ENCODE data around the gene ACBD4.

Gene ACBD4

DNA sequence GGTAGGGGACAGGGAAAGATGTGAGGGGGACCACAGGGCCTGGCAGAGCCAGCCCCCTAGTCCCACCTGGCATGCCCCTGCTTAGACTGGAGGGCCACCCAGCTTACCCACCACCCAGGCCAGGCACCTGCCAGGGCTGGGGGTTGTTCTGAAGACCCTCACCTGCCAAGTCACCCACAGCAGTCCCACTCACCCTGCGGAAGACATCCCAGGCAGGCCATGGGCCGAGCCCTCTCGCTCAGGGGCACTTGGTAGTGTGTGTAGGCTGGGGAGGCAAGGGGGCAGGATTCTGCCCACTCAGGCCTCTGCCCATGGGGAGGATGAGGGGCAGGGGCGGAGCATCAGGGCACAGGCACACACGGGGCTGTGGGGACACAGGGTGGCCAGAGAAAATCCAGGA is 7.2 kb upstream of the ACBD4 start:
- peak overlapping the region; percentile 84 for H3K27ac ChIP-seq
- H3K9me3 ChIP-seq (ENCODE audit: severe bottlenecking): no peaks in the 10 kb centered on the region
- H3K27me3 ChIP-seq (ENCODE audit: insufficient read depth, low read depth, severe bottlenecking): no peaks in the 10 kb centered on the region
- no peak overlapping the region for H3K4me3 ChIP-seq (ENCODE audit: low read depth, low read length)
- H3K36me3 ChIP-seq: peaks cover 4% of the 10 kb centered on the region; the same call in 1 of the 2 replicates
- DNase-seq: no peak
- TF ChIP-seq, protein P1, sequence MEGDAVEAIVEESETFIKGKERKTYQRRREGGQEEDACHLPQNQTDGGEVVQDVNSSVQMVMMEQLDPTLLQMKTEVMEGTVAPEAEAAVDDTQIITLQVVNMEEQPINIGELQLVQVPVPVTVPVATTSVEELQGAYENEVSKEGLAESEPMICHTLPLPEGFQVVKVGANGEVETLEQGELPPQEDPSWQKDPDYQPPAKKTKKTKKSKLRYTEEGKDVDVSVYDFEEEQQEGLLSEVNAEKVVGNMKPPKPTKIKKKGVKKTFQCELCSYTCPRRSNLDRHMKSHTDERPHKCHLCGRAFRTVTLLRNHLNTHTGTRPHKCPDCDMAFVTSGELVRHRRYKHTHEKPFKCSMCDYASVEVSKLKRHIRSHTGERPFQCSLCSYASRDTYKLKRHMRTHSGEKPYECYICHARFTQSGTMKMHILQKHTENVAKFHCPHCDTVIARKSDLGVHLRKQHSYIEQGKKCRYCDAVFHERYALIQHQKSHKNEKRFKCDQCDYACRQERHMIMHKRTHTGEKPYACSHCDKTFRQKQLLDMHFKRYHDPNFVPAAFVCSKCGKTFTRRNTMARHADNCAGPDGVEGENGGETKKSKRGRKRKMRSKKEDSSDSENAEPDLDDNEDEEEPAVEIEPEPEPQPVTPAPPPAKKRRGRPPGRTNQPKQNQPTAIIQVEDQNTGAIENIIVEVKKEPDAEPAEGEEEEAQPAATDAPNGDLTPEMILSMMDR (IDR thresholded peaks at IDR 0.05; ENCODE audit: low read depth, low read length): no peak

DNA sequence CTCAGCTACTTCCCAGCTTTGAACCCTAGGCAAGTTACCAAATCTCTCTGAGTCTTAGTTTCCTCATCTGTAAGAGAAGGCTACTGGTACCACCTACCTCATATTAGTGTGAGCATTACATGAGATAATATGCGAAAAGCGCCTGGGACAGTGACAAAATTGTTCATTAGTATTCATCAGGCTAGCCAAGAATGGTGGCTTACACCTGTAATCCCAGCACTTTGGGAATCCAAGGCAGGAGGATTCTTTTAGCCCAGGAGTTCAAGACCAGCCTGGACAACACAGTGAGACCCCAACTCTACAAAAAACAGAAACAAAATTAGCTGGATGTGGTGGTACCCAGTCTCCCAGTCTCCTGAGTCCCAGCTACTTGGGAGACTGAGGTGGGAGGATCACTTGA is 6.5 kb upstream of the ACBD4 start:
- TF ChIP-seq, protein P1 (IDR thresholded peaks at IDR 0.05; ENCODE audit: low read depth, low read length): no peak
- Histone ChIP-seq H3K36me3 (peaks cover 4% of the 10 kb centered on the region; the same call in 1 of the 2 replicates), H3K27me3 (ENCODE audit: insufficient read depth, low read depth, severe bottlenecking) (no peaks in the 10 kb centered on the region), H3K4me3 (ENCODE audit: low read depth, low read length) (no peak overlapping the region), H3K9me3 (ENCODE audit: severe bottlenecking) (no peaks in the 10 kb centered on the region), H3K27ac (peak overlapping the region; percentile 84)
- no peak for DNase-seq

DNA sequence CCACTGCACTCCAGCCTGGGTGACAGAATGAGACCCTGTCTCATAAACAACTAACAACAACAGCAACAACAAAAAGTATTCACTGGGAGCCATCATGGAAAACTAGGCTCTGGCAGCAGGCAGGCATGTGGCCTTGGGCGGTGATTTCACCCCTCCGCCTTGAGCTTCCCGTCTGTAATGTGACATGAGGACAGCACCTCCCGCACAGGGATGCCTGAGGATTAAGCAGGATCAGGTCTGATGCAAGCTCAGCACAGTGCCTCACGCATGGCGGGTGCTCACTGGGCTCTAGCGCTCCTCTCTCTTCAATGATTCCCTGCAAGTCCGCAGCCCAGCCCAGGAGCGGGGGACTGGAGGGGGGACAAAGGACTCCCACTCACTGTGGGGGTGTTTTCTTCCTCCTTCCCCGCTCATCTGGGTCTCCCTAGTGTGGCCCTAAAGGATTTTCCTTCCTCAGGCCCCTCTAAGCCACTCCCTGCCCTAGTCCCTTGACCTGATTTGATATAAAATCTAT is 6.0 kb upstream of the ACBD4 start:
- Histone ChIP-seq H3K27ac (peak overlapping the region; percentile 84), H3K4me3 (ENCODE audit: low read depth, low read length) (peak overlapping the region; percentile 21; the same call in 1 of the 2 replicates)
- peak; percentile 98 for DNase-seq

DNA sequence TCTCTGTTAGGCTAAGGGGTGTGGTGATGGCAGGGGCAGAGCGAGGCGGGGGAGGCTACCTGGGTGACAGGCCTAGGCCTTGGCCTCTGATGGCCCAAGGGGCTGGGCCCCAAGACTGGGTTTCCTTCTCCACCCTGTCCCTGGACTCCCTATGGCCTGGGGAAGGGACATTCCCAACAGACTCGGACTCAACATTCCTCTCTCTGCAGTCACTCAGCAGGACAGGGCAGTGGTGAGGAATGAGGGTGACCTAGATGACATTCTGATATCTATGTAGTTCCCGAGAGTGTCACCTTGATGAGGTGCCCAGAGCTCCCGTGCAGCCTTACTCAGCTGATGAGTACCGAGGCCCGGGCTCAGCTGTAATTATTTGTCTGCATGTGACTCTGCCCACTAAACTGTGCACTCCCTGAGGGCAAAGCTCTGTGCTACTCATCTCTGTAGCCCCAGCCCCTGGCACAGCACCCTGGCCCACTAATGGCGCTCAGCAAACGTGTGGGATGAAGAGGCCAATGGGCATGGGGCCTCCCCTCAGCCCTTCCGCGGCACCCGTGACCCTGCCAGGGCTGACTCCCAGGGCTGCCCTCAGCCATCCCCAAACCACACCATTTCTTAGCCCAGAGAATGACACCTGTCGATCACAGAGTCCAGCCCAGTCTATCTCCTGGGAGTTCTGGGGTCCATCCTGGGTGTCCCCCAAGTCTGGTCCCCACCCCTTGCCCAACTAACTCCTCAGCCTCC is 5.4 kb upstream of the ACBD4 start:
- Histone ChIP-seq H3K27ac (peak overlapping the region; percentile 84), H3K36me3 (peaks cover 4% of the 10 kb centered on the region; the same call in 1 of the 2 replicates), H3K9me3 (ENCODE audit: severe bottlenecking) (no peaks in the 10 kb centered on the region), H3K27me3 (ENCODE audit: insufficient read depth, low read depth, severe bottlenecking) (no peaks in the 10 kb centered on the region), H3K4me3 (ENCODE audit: low read depth, low read length) (peak overlapping the region; percentile 21; the same call in 1 of the 2 replicates)
- no peak for DNase-seq
- TF ChIP-seq, protein P1 (IDR thresholded peaks at IDR 0.05; ENCODE audit: low read depth, low read length): no peak

More for the DNA sequence above, 6.0 kb upstream of the ACBD4 start:
- Histone ChIP-seq H3K9me3 (ENCODE audit: severe bottlenecking) (no peaks in the 10 kb centered on the region), H3K36me3 (peaks cover 4% of the 10 kb centered on the region; the same call in 1 of the 2 replicates), H3K27me3 (ENCODE audit: insufficient read depth, low read depth, severe bottlenecking) (no peaks in the 10 kb centered on the region)
- TF ChIP-seq, protein P1 (IDR thresholded peaks at IDR 0.05; ENCODE audit: low read depth, low read length): 0 out of 2 replicates have a peak, but pooled peaks have one; percentile 0

DNA sequence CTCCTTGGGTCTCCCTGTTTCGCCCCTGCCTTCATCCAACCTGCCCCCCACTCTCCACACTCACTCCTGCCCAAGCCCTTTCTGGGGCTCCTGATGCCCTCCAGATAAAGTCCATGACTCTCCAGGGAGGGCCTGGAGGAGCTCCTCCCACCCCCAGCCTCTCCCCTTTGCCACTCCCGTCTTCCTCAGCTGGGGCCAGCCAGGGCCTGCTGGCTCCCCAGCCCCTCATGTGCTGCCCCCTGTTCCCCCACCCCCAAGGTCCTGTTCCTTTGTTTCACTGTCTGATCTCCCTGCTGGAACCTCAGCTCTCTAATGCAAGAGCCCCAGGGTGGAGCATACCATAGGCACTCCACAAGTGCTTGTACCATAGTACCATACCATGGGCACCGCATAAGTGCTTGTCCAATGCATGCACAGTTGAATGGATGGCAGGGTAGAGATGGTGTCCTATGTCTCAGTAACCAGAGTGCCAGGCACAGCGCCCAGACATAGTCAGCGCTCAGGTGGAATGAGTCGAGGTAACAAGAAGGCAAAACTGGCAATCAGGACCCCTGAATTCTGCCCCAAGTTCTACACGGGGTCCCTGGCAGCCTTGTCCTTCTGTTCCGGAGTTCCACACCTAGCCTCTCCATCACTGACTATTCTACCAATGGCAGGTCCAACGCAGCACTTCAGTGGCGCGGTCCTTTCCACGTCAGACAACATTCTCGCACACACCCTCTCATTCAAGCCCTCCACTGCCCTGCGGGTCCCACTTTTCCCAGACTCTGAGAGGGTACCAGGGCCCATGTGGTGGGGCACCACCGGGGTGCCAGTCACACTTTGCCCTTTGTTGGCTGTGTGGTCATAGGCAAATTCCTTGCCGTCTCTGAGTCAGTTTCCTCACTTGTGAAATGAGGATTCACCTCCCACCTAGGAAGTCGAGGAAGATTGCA is 4.5 kb upstream of the ACBD4 start:
- H3K27me3 ChIP-seq (ENCODE audit: insufficient read depth, low read depth, severe bottlenecking): no peaks in the 10 kb centered on the region
- DNase-seq: no peak
- no peaks in the 10 kb centered on the region for H3K9me3 ChIP-seq (ENCODE audit: severe bottlenecking)
- H3K27ac ChIP-seq: peak overlapping the region; percentile 81; the same call in 1 of the 2 replicates
- TF ChIP-seq, protein P1 (IDR thresholded peaks at IDR 0.05; ENCODE audit: low read depth, low read length): no peak
- H3K4me3 ChIP-seq (ENCODE audit: low read depth, low read length): no peak overlapping the region
- H3K36me3 ChIP-seq: no peaks in the 10 kb centered on the region; the same call in 1 of the 2 replicates

All from WERI-Rb-1 (cell line).